GM12891 (cell line): ENCODE measurements around the gene ADGRV1.

Experiments
- POLR2A ChIP-seq: IDR thresholded peaks from 2 replicates; pipeline ENCODE4 v1.6.1; 2011; ENCODE audit warnings: low read depth, low read length, control low read depth
- POLR2AphosphoS5 ChIP-seq: IDR thresholded peaks from 2 replicates; pipeline ENCODE4 v1.6.1; 2011; ENCODE audit warnings: low read depth, low read length, control low read depth
- SPI1 ChIP-seq: IDR thresholded peaks from 2 replicates; pipeline ENCODE4 v1.6.1; 2011; ENCODE audit warnings: low read depth, low read length, control low read depth
- TAF1 ChIP-seq: IDR thresholded peaks from 2 replicates; pipeline ENCODE4 v1.6.1; 2011; ENCODE audit warnings: low read depth, low read length, control low read depth

DNA sequence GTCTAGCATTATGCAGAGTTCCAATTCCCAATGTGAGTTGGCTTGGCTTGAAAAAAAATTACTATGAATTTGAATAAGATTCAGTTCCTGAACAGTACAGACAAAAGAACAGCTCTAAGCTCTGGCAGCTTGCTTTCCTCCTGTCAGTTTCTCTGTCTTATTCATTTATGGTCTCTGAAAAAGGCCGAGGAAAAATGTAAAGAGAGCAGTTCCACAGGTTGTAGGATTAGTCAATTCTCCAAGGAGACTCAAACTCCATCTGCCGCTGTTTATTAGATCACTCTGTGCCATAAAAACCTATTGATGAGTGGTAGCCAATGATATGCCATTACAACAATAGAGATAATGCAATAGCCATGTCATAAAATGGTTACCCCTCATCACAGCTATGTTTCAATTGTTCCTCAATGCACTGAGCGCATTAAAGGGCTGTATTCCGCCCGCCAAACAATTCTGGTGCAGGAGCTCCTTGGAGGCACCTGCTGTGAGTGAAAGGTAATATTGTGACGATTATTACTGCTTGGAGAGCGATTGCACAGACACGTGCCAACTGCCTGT, 636.3 kb downstream of the ADGRV1 start:
- TF ChIP-seq SPI1 = no peak
- no peak for TF ChIP-seq POLR2AphosphoS5
- TF ChIP-seq POLR2A = no peak
- TF ChIP-seq TAF1 = no peak
